ENCODE measurements around the gene ZMPSTE24.

The ZMPSTE24 gene

DNA sequence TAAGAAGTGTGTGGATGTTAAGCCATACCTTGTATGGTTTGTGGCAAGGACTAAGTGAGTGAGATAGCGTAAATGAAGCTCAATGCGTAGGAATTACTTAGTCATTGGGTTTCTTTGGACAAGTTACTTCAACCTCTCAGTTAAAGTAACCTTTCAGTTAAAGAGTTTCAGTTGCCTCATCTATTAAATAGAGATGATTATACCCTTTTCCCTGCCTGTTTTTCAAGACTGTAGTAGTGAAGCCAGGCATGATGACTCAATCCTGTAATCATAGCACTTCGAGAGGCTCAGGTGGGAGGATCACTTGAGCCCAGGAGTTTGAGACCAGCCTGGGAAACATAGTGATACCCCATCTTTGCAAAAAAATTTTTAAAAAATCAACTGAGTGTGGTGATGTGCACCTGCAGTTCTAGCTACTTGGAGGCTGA lies 6.3 kb downstream of the ZMPSTE24 start:
- DNase-seq = no peak

DNA sequence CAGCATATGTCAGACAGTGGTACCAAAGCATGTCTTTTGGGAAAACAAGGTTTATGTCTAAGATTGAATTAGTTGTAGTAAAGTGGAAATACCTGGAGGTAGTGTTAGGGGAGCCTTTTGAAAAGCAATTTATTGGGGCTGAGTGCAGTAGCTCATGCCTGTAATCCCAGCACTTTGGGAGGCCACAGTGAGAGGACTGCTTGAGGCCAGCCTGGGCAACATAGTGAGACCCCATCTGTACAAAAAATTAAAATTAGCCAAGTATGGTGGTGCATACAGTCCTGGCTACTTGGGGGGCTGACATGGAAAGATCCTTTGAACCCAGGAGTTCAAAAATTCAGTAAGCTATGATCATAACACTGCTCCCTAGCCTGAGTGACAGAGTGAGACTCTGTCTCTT lies 7.3 kb downstream of the ZMPSTE24 start:
- DNase-seq = no peak

DNA sequence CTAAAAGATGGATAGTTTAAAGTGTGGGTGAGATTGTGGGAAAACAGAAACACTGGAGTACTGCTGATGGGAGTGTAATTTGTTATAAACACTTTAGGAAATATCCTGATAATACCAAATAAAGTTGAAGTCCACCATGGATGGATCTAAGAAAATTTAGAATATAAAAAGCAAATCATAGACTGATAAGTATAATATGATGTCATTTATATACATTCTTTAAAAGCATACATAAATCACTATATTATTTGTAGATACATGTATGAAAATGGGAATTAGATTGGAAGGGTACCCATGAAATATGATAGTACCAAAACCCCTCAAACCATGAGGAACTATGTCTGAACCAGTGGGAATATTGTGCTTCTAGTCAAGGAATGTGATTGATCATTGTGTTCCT lies 7.9 kb downstream of the ZMPSTE24 start:
- DNase-seq = no peak

DNA sequence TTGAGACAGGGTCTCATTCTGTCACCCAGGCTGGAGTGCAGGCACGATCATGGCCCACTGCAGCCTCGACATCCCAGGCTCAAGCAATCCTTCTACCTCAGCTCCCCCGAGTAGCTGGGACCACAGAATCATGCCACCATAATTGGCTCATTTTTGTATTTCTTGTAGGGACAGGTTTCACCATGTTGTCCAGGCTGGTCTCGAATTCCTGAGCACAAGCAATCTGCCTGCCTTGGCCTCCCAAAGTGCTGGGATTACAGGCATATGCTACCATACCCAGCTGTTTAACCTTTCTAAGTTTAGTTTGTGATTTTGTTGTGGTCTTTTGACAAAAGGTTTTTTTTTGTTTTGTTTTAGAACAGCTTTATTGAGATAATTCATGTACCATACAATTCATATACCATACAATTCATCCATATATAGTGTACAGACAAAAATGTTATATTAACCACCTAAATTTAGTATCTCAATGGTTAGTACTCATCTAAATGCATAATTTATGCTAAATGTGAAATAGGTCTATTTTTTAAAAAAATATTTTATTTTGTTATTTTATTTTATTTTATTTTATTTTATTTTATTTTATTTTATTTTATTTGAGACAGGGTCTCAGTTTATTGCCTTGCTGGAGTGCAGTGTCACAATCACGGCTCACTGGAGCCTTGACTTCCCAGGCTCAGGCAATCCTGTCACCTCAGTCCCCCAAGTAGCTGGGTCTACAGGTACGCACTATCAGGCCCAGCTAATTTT lies 8.9 kb downstream of the ZMPSTE24 start:
- no peak for DNase-seq

DNA sequence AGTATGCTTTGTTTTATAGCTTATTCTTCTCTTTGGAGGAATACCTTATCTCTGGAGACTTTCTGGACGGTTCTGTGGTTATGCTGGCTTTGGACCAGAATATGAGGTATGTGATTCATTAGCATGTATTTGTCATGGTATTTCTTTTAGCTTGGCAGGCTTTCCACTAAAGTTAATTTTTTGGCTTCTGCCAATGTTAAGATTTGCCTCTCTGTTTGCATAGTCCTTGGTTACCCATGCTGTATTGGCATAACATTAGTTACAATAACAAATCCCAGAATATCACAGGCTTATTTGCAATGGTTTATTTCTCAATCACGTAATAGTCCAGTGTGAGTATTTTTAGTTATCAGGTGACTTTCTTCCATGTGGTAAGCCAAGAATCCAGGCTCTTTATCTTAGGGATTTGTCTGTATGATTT lies 9.7 kb downstream of the ZMPSTE24 start:
- DNase-seq = peak; percentile 91

DNA sequence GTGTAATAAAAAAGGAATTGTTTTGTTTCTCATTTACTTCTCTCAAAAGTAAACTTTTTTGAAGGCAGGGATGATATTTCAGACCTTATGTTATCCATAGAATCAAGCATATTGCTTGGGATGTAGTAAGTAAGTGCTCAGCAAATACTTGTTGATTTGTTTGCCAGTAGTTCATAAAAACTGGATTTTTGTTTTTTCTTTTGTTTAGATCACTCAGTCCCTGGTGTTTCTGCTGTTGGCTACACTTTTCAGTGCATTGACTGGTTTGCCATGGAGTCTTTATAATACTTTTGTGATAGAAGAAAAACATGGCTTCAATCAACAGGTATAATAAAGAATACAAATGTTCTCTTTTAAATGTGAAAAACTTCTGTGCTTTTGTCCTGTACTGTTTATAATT lies 10.2 kb downstream of the ZMPSTE24 start:
- DNase-seq = no peak

DNA sequence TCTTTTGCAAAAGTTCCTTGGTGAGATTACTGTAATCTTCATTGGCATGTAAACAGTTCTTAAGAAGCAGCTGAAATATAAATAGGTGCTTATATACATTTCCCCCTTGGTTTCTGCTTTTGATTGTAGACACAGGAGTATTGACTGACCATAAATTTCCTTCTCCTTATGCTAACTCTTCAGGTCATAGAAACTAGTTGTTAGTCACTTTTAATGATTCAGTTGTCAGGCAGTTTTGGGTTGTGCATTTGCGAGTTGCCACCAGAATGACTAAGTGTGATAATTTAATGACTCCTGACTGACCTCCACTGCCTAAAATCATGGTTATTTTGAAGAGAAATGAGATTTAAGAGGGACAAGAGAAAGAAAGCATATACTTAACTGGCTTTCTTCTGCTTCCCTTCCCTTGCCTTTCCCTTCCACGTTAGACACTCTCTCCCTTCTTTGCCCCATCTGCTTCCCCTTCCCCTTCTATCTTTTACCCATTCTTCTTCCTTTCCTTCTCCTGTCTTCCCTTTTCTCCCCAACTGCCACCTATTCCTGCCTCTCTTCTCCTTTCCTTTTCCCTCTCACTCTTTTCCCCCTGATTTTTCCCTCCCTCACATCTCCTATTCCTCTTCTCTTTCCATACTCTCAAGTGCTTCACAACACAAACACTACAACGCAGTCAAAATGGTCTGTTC lies 12.3 kb downstream of the ZMPSTE24 start:
- peak; percentile 32 for DNase-seq

DNA sequence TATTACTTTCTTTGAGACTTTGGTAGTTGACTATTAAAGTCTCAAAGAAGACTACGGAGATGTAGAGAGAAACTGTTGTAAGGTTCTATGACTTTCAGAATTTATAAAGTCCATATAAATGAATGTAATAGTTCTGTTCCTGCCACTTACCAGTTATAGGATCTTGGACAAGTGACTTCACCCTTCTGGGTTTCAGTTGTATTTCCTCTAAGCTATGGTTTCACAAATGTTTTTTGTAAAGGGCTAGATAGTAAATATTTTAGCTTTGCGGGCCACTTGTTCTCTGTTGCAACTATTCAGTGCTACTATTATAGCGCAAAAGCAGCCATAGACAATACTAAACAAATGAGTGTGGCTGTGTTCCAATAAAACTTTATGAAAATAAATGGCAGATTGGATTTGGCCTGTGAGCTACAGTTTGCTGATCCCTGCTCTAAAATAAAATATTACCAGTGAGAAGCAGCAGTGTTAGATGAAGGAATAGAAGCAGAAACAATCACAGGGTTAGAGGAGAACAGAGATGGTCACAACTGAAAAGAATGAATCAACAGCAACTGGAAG lies 14.7 kb downstream of the ZMPSTE24 start:
- DNase-seq = no peak

DNA sequence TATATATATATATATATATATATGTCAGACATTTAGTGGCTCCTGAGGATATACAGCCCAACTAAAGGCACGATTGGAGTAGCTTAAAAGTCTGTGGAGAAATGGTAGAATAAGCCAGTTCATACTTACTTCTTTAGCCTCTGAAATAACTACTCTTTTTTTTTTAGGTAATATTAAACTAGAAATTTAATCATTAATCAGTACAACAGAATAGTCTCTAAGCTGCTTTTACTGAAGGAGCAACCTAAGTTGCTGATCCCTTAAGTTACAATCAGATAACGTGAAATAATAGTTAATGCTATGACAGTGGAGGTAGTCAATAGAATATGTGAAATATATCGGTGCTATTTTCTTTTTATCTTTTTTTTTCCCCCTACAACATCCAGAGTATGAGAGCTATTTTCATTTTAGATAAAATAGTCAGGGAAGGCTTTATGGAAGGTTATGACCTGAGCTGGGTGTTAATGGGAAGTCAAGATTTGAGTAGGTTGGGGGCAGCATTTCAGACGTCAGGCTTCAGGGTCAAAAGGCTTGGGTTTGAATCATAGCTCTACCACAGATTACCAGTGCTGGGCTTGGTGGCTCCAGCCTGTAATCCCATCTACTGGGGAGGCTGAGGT lies 15.6 kb downstream of the ZMPSTE24 start:
- DNase-seq = no peak

DNA sequence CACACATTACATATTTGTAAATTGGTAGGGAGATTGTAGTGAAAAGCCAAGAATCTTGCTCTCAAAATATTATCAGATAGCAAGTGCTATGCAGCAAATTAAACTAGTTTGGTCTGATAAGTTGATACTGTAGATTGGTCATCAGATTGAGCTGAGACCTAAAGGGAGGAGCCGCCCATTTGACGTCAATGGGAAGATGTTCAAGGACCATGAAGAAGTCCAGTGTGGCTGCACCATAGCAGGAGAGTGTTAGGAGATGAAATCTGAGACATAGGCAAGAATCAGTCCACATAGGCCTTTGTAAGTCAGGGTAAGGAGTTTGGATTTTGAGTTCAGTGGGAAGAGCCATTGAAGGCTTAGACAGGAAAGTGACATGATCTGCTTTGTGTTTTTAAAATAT lies 16.3 kb downstream of the ZMPSTE24 start:
- no peak for DNase-seq

DNA sequence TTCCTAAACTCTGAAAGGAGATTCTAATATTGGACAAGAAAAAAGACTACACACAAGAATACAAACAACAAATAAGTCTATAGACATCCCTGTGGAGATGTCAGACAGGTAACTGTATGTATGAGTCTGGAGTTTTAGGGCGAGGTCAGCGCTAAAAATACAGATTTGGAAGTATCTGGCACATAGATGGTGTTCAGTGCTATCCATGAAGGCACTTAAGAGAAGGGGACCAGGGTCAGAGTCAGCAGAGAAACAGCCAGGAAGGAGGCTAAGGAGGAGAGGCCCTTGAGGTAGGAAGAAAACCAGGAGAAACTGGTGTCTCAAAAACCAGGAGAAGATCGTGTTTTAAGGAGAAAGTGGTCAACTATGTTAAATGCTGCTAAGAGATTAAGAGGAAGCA lies 18.1 kb downstream of the ZMPSTE24 start:
- no peak for DNase-seq

DNA sequence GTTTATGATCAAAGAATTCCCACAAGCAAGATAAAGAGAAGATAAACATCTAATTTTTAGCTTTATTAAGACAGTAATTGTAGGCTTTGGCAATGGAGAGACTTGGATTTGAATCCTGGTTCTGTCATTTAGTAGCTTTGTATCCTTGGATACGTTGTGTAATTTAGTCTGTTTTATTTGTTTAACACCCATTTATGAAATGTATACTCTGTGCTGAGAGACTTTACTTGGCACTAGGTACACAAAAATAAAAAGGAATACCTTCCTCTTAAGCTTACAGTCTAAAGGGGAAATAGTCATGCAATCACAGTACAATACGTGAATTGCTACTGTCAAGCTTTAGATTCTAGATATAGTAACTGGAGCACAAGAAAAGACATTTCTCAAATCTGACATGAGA lies 23.8 kb downstream of the ZMPSTE24 start:
- DNase-seq = no peak

DNA sequence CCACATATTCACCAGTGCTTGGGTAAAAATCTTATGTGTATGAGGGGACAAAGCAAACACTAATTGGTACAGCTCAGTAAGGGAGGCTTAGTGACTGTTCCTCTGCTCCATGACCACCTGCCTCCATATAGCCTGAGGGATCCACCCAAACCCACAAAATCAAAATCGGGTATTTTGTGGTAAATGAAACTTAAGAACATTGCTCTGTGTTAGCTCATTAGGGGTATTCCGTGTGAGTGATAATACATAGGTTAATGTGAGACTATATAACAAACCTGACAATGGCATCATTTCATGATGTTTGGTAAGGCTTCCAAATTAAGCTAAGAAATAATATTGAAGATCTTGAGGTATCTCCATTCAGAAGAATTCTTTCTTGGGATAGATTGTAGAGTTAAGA lies 33.3 kb downstream of the ZMPSTE24 start:
- DNase-seq = no peak

DNA sequence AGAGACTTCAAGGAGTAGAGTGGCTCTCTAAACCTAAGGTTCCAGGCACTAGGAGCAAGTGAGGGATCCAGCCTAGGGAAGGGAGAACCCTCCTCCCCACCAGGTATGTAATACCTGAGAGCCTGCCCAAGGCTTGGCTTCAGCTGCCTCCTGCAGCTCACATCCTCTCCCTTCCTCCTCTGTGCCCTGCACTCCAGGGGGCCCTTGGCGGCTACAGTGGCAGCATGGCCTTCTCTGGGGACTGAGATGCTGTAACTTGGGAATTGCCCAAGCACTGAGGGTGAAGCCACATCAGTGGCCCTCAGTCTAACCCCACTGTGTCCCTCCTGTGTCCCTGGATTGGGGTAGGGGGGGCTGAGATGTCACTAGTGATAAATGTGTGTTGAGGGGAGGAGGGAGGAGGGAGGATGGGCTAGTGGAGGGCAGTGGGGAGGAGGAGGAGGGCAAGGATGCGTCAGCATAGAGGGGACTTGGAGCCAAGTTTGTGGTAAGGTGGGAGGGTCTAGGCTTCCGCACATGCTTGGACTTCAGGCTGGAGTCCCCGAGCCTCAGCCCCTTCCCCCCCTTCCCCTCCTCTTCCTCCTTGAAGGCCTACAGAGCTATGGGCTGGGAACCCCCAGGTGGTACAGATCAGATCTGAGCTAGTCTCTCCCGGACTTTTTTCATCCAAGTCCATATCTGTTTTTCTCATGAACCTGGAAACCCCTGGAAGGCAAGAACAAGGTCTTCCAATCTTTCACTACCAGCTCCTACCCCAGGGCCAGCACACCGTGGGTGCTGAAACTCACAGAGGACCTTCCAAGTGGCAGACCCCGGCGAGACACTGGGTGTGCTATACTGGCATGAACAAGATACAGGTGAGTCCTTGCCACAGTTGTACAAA lies 41.6 kb downstream of the ZMPSTE24 start:
- peak; percentile 48 for DNase-seq

DNA sequence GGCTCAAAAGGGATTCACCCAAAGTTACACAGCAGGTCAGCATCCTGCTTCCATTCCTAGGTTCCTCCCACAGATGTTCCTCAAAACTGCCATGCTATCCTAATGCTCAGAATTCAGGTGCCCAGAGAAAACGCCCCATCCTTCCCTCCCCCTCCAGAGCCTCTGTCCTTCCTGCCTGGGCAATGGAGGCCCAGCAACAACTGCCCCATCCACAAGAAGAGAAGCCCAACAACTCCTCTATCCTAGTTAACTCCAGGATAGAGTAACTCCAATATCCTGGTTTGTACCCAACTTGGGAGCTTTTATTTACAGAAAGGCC lies 42.2 kb downstream of the ZMPSTE24 start:
- DNase-seq = no peak

DNA sequence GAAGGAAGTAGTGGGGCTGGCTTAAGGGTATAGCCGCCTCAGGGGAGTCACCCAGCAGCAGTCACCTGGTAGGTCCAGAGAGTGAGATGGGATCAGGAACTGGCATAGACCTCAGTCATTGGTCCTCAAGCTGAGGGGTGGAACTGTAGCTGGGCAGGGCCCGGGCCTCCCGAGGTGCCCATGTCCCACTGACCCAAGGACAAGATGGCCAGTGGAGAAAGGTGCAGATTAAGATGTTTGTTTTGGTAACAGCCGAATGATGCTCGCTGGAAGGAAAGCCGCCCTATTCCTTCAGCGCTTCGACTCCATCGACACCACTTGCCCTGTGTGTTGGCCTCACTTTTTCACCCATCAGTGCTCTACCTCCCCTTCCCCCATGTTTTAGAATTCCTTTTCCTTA lies 42.6 kb downstream of the ZMPSTE24 start:
- no peak for DNase-seq

DNA sequence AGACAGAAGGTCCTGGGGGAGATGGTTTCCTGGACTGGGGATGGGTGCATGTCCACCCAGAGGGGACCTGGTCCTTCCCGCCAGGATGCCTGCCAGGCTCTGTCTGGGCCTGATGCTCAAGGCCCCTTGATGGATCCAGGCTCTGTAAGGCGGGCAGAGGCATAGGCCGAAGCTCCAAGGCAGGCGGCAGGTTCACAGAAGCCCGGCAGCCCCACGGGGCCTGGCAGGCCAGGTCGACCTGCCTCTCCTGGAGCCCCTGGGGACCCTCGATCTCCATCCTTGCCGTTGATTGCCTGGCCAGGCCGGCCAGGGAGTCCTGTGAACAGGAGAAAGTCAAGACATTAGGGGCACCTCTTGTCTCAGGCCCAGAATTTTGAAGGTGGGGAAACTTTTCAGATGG lies 43.0 kb downstream of the ZMPSTE24 start:
- DNase-seq = no peak

DNA sequence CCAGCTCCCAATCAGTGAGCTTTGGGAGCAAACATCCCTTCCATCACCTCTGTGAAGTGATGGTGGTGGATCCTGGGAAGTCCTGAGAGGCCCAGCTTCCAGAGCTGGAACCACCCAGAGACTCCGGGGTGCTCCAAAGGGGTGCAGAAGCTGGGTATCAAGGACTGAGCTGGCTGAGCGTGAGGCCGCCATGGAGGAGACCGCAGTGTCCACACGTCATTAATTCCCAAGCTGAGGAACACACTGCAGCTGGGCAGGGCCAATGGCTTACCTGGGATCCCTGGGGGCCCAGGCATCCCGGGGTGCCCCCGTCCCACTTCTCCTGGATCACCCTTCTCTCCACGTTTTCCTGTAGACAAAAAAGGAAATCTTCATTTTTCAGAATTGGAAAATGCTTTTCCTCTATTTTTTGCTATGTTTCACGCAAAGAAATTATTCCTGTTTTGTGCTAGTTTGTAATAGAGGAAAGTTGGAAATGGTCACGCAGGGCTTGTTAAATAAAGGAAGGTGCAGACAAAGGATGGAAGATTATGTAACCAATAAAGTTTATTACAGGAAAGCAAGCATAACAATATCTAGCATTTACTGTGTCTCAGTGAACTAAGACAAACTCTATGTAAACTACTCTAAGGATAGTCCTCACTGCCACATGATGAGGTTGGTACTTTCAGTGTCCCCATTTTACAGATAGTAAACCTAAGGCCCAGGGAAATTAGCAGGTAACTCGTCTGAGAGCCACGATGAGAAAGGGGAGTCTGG lies 43.7 kb downstream of the ZMPSTE24 start:
- DNase-seq = no peak

DNA sequence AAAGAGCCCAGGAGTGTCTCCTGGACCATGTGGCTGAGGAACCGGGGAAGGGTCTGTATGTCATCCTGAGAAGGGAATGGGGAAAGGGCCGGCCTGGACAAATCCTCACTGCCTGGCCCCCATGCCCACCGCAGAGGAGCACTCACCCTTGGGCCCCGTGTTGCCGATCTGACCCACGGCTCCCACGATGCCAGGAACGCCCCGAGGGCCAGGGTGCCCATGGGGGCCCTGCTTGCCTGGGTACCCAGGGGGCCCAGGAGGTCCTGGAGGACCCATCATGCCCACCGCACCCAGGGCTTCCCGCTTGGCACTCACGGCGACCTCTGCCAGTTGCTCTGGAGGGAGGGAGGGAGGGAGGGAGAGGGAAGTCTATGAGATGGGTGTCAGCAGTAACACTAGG lies 44.4 kb downstream of the ZMPSTE24 start:
- DNase-seq = no peak

DNA sequence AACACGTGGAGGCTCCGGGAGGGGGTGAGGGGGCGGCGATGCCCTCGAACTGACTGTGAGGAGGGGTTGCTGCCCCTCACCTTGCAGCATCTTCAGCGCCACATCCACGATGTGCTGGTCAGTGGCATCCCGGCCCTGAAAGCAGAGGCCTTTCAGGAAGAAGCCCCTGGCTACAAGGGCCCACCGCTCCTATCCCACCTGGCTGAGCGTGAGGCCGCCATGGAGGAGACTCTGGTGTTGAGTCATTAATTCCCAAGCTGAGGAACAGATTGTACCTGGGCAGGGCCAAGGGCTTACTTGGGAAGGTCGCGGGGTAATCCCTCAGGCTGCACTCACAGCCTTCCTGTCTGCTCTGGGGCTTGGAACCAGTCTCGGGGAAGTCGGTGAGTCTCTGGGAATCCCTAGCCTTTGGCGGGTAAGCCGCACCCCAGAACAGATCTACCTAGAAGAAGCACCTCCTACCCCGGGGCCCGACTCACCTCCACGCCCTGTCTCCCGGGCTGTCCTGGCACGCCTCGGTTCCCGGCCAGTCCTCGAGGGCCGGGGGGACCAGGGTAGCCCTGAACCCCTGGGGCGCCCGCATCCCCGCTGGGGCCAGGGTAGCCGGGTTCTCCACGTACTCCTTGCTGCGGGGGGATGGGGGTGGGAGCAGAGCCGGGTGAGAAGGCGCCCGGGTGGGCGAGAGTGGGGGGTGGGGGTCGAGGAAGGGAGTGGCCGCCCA lies 45.2 kb downstream of the ZMPSTE24 start:
- no peak for DNase-seq

DNA sequence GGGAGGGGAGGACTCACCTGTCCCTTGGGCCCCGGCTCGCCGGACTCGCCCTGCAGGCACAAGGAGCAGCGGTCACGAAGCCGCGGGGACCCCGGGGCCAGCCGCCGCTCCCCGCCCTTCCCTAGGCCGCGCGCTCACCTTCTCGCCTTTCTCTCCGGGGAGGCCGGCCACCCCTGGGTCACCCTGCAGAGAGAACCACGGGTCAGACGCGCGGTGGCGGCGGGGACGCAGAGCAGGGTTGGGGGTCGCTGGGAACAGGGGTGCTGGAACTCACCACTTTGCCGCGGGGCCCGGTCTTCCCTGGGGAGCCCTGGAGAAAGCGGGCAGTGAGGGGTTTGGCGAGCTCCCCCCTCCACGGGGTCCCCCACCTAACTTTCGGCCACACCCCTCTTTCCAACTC lies 45.8 kb downstream of the ZMPSTE24 start:
- no peak for DNase-seq
